Vagina (tissue), 2 donors: ENCODE data around the gene ZC3H12C.

Experiments used
- POLR2A ChIP-seq, 2 donors: fragments of 450-650 bp; IDR thresholded peaks; one replicate each; pipeline ENCODE4 v1.6.1; 2017; ENCODE audit warnings: antibody characterized with exemption in 2 of 2, mild to moderate bottlenecking in 2 of 2, moderate library complexity in 2 of 2
- POLR2AphosphoS5 ChIP-seq, 2 donors: sonication (generic); formaldehyde crosslinking; IDR thresholded peaks; one replicate each; pipeline ENCODE4 v1.9.0; 2017; ENCODE audit warnings: antibody characterized with exemption in 2 of 2, mild to moderate bottlenecking in 2 of 2, low read depth in 1 of 2; ENCODE audit not compliant: insufficient read depth in 1 of 2
- TF ChIP-seq, protein P1 (sequence below), 3 experiments: fragments of 450-650 bp in 2 of 3; fragments of 200-600 bp in 1 of 3; sonication (generic) in 1 of 3; IDR thresholded peaks; one replicate each; pipeline ENCODE4 v1.5.1; 2017 to 2019; ENCODE audit warnings: antibody characterized with exemption in 3 of 3, mild to moderate bottlenecking in 2 of 3, moderate library complexity in 2 of 3

DNA sequence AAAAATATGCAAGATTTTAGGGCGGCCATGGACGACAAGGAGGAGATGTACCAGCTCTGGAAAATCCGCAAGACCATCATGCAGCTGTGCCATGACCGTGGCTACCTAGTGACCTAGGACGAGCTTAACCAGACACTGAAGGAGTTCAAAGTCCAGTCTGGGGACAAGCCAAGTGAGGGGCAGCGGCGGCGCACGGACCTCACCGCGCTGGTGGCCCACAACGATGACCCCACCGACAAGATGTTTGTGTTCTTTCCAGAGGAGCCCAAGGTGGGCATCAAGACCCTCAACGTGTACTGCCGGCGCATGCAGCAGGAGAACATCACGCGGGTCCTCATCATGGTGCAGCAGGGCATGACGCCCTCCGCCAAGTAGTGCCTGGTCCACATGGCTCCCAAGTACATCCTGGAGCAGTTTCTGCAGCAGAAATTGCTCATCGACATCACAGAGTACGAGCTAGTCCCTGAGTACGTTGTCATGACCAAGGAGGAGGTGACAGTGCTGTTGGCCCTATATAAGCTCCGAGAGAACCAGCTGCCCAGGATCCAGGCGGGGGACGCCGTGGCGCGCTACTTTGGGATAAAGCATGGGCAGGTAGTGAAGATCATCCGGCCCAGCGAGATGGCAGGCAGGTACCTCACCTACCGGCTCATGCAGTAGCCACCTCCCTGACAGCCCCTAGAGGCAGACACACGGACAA, 43.5 kb upstream of the ZC3H12C start:
- TF ChIP-seq, protein P1, sequence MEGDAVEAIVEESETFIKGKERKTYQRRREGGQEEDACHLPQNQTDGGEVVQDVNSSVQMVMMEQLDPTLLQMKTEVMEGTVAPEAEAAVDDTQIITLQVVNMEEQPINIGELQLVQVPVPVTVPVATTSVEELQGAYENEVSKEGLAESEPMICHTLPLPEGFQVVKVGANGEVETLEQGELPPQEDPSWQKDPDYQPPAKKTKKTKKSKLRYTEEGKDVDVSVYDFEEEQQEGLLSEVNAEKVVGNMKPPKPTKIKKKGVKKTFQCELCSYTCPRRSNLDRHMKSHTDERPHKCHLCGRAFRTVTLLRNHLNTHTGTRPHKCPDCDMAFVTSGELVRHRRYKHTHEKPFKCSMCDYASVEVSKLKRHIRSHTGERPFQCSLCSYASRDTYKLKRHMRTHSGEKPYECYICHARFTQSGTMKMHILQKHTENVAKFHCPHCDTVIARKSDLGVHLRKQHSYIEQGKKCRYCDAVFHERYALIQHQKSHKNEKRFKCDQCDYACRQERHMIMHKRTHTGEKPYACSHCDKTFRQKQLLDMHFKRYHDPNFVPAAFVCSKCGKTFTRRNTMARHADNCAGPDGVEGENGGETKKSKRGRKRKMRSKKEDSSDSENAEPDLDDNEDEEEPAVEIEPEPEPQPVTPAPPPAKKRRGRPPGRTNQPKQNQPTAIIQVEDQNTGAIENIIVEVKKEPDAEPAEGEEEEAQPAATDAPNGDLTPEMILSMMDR (IDR thresholded peaks at IDR 0.05), result no peak
- TF ChIP-seq POLR2A (IDR thresholded peaks at IDR 0.05) (no peak), POLR2AphosphoS5 (IDR thresholded peaks at IDR 0.05; ENCODE audit: insufficient read depth in 1 of 2, low read depth in 1 of 2) (no peak)
